PFSK-1 (cell line): ENCODE data around the gene IYD.

Source experiments
- FOXP2 ChIP-seq: optimal IDR thresholded peaks from 2 replicates; pipeline ENCODE3; 2011; ENCODE audit warnings: borderline replicate concordance, control low read depth, inconsistent platforms; ENCODE audit not compliant: insufficient read depth; ENCODE audit errors: extremely low read length, extremely low read depth
- POLR2AphosphoS5 ChIP-seq: IDR thresholded peaks from 2 replicates; pipeline ENCODE4 v1.6.1; 2012; ENCODE audit warnings: low read depth, mild to moderate bottlenecking, control low read depth, low read length, moderate library complexity
- SIN3A ChIP-seq: IDR thresholded peaks from 2 replicates; pipeline ENCODE4 v1.6.1; 2012; ENCODE audit warnings: mild to moderate bottlenecking, low read length, moderate library complexity, borderline replicate concordance; ENCODE audit not compliant: insufficient read depth
- TAF1 ChIP-seq: IDR thresholded peaks from 2 replicates; pipeline ENCODE4 v1.6.1; 2012; ENCODE audit warnings: low read length, control low read depth, borderline replicate concordance; ENCODE audit not compliant: insufficient read depth
- TF ChIP-seq, protein P1 (sequence below), 2 experiments: IDR thresholded peaks; 2 replicates each; pipeline versions ENCODE4 v1.6.1 to v1.8.0; 2011 to 2012; ENCODE audit warnings: low read depth in 2 of 2, low read length in 2 of 2, control low read depth in 1 of 2, inconsistent platforms in 1 of 2, mild to moderate bottlenecking in 1 of 2, moderate library complexity in 1 of 2; ENCODE audit not compliant: insufficient read depth in 1 of 2

The IYD gene

GRCh38 chr6:150336708-150337107 is 32.1 kb upstream of the IYD start:
- TF ChIP-seq FOXP2 (no peak), TAF1 (no peak), POLR2AphosphoS5 (no peak), SIN3A (no peak)
- TF ChIP-seq, protein P1, sequence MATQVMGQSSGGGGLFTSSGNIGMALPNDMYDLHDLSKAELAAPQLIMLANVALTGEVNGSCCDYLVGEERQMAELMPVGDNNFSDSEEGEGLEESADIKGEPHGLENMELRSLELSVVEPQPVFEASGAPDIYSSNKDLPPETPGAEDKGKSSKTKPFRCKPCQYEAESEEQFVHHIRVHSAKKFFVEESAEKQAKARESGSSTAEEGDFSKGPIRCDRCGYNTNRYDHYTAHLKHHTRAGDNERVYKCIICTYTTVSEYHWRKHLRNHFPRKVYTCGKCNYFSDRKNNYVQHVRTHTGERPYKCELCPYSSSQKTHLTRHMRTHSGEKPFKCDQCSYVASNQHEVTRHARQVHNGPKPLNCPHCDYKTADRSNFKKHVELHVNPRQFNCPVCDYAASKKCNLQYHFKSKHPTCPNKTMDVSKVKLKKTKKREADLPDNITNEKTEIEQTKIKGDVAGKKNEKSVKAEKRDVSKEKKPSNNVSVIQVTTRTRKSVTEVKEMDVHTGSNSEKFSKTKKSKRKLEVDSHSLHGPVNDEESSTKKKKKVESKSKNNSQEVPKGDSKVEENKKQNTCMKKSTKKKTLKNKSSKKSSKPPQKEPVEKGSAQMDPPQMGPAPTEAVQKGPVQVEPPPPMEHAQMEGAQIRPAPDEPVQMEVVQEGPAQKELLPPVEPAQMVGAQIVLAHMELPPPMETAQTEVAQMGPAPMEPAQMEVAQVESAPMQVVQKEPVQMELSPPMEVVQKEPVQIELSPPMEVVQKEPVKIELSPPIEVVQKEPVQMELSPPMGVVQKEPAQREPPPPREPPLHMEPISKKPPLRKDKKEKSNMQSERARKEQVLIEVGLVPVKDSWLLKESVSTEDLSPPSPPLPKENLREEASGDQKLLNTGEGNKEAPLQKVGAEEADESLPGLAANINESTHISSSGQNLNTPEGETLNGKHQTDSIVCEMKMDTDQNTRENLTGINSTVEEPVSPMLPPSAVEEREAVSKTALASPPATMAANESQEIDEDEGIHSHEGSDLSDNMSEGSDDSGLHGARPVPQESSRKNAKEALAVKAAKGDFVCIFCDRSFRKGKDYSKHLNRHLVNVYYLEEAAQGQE (IDR thresholded peaks at IDR 0.05; ENCODE audit: insufficient read depth in 1 of 2, low read depth in 2 of 2, low read length in 2 of 2) = no peak

DNA sequence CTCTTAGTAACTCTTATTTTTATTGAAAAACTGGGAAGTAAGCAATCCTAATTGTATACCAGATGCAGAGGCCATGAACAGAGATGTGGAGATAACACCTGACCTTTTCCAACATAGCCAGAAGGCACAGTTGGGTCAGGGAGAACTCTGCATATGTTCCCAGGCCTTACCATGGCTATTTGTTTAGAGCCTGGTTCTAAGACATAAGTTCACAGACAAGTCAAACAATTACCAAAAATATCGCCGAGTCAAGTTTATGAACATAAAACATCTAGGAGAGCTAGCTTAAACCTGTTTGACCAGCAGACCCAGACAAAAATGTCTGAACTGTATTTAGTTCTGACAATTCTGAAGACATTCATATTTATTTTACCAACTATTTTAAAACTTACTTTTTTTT is 26.7 kb upstream of the IYD start:
- no peak for TF ChIP-seq POLR2AphosphoS5
- TF ChIP-seq TAF1 = no peak

DNA sequence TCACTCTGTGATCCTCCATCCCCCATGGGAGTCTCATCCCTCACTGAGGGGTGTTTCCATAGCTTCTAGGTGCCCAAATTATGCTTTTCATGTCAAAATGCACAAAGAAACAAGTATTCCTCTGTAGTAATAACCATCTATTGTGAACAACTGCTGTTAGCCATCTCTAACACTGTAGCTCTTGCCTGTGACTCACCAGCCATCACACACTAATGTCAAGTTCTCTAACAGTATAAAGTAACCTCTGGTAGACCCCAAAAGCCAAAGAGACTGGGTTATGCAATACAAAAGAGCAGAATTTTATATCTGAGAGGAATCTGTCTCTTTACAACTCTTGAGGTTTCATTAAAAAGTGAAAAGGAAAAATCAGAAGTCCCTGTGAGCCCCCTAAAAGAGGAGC is 25.4 kb upstream of the IYD start:
- TF ChIP-seq TAF1 (no peak), SIN3A (no peak), FOXP2 (no peak), POLR2AphosphoS5 (no peak)
- TF ChIP-seq, protein P1 (IDR thresholded peaks at IDR 0.05; ENCODE audit: insufficient read depth in 1 of 2, low read depth in 2 of 2, low read length in 2 of 2) = no peak

DNA sequence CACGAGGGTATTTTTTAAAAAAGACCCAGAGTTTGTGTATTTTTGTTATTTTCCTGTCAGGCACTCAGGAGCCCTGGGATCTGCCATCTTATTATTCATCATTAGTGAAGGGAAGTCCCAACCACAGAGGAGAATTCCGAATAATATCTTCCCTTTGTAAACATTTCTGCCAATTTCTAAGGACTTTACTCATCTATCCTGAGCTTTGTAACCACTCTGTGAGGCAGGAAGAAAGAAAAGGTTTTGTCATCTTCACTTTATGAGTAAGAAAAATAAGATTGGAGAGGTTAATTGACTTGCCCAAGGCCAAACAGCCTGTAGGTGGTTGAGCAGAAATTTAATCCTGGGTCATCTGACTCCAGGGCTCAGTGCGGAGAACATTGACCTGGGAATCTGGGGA is 23.0 kb upstream of the IYD start:
- TF ChIP-seq FOXP2 (no peak), TAF1 (no peak), POLR2AphosphoS5 (no peak), SIN3A (no peak)
- TF ChIP-seq, protein P1 (IDR thresholded peaks at IDR 0.05; ENCODE audit: insufficient read depth in 1 of 2, low read depth in 2 of 2, low read length in 2 of 2) = no peak

GRCh38 chr6:150346346-150346745 is 22.5 kb upstream of the IYD start:
- no peak for TF ChIP-seq FOXP2
- no peak for TF ChIP-seq SIN3A
- TF ChIP-seq TAF1 = no peak
- TF ChIP-seq POLR2AphosphoS5 = no peak
- TF ChIP-seq, protein P1 (IDR thresholded peaks at IDR 0.05; ENCODE audit: insufficient read depth in 1 of 2, low read depth in 2 of 2, low read length in 2 of 2) = no peak

DNA sequence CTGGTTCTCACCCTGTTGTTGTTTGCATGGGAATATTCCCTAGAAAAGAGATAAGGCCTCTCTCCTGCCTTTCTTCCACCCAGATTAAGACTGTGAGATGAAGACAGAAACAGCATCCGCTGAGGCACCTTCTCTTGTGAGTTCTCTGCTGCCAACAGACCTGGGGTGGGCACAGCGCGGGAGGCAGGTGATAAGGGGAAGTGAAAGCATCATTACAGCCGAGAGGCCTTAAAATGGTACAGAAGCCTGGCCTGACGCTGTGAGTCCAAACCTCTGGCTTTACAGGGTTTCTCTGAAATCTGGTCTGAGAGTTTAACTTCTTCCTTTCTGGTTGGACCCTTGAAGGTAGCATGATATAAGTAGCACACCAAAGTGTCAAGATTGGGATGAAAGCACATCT is 21.0 kb upstream of the IYD start:
- TF ChIP-seq FOXP2 = no peak
- no peak for TF ChIP-seq POLR2AphosphoS5
- TF ChIP-seq, protein P1 (IDR thresholded peaks at IDR 0.05; ENCODE audit: insufficient read depth in 1 of 2, low read depth in 2 of 2, low read length in 2 of 2) = no peak
- no peak for TF ChIP-seq SIN3A
- TF ChIP-seq TAF1 = no peak
